ENCODE results near the gene ASS1. TPM values are rescaled to one million over a fixed set of nuclear protein-coding genes. Genes with fewer than 3 reads are reported as not detected.
A peak's percentile ranks its signal among the peaks of the same experiment; 100 is the strongest.

Gene ASS1
- total and polyA plus RNA-seq, 9 donors: 63.4 to 238 (median 87.0) TPM

GRCh38 chr9:130451509-130452388 lies 7.0 kb downstream of the ASS1 start:
- 14 to 16% (median 16%) methylated on average over 20 to 23 of the region's 23 CpGs for WGBS, 3 donors
- peak; percentile 95 to 99 (median 98) for DNase-seq
- Histone ChIP-seq H3K9me3 (no peaks in the 10 kb centered on the region), H3K27ac (peak overlapping the region; percentile 65), H3K4me3 (no peak overlapping the region), H3K36me3 (no peaks in the 10 kb centered on the region), H3K4me1 (ENCODE audit: insufficient read depth) (peaks cover 37% of the 10 kb centered on the region), H3K27me3 (no peaks in the 10 kb centered on the region)
- intact Hi-C loops (cut with DNase I): no loop called here
- no peak for TF ChIP-seq POLR2A (IDR thresholded peaks at IDR 0.05)
- TF ChIP-seq, protein P1, sequence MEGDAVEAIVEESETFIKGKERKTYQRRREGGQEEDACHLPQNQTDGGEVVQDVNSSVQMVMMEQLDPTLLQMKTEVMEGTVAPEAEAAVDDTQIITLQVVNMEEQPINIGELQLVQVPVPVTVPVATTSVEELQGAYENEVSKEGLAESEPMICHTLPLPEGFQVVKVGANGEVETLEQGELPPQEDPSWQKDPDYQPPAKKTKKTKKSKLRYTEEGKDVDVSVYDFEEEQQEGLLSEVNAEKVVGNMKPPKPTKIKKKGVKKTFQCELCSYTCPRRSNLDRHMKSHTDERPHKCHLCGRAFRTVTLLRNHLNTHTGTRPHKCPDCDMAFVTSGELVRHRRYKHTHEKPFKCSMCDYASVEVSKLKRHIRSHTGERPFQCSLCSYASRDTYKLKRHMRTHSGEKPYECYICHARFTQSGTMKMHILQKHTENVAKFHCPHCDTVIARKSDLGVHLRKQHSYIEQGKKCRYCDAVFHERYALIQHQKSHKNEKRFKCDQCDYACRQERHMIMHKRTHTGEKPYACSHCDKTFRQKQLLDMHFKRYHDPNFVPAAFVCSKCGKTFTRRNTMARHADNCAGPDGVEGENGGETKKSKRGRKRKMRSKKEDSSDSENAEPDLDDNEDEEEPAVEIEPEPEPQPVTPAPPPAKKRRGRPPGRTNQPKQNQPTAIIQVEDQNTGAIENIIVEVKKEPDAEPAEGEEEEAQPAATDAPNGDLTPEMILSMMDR (IDR thresholded peaks at IDR 0.05): peak in 2 of 3 donors; percentile 21 to 52

GRCh38 chr9:130452835-130453234 lies 8.1 kb downstream of the ASS1 start:
- intact Hi-C loops (cut with DNase I): no loop called here
- Histone ChIP-seq H3K27me3 (no peaks in the 10 kb centered on the region), H3K4me1 (ENCODE audit: insufficient read depth) (peaks cover 28% of the 10 kb centered on the region), H3K4me3 (no peak overlapping the region), H3K27ac (peak overlapping the region in 1 of 2 donors; percentile 25), H3K9me3 (no peaks in the 10 kb centered on the region), H3K36me3 (no peaks in the 10 kb centered on the region)
- DNase-seq: no peak
- 93 to 97% (median 97%) methylated on average over 4 of the region's 4 CpGs for WGBS, 3 donors
- TF ChIP-seq POLR2A (IDR thresholded peaks at IDR 0.05) (no peak), EP300 (IDR thresholded peaks at IDR 0.05) (no peak)
- TF ChIP-seq, protein P1 (IDR thresholded peaks at IDR 0.05): no peak

DNA sequence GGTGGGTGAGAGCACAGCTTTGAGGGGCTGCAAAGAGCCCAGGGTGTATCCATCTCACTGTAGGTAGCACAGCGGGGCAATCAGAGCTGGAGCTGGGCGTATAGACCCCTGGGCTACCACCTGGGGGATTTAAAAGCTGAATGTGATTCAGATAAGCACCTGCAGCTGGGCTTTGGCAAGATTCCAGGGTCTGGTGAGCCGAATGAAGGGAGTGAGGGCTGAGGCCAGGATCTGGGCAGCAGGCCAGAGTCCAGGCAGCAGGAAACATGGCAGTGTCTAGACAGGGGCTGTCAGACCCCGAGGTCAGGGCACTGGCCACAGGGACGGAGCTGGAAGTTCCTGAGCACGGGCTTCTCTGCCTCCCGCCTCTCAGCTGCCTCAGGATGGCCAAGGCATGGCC lies 8.7 kb downstream of the ASS1 start:
- no peaks in the 10 kb centered on the region for H3K9me3 ChIP-seq
- H3K4me3 ChIP-seq: no peak overlapping the region
- no peaks in the 10 kb centered on the region for H3K36me3 ChIP-seq
- peaks cover 27% of the 10 kb centered on the region for H3K4me1 ChIP-seq (ENCODE audit: insufficient read depth)
- 33 to 44% (median 36%) methylated on average over 7 of the region's 7 CpGs for WGBS, 3 donors
- TF ChIP-seq EP300 (IDR thresholded peaks at IDR 0.05): no peak
- TF ChIP-seq, protein P1 (IDR thresholded peaks at IDR 0.05): no peak
- TF ChIP-seq POLR2A (IDR thresholded peaks at IDR 0.05): no peak
- intact Hi-C loops (cut with DNase I): no loop called here
- H3K27me3 ChIP-seq: no peaks in the 10 kb centered on the region
- DNase-seq: peak; percentile 67 to 82 (median 72)
- peak overlapping the region in 1 of 2 donors; percentile 25 for H3K27ac ChIP-seq

- Histone ChIP-seq H3K4me3 (no peak overlapping the region), H3K9me3 (no peaks in the 10 kb centered on the region), H3K4me1 (ENCODE audit: insufficient read depth) (peaks cover 27% of the 10 kb centered on the region), H3K27ac (no peak overlapping the region), H3K27me3 (no peaks in the 10 kb centered on the region), H3K36me3 (no peaks in the 10 kb centered on the region)
- DNase-seq: no peak
- intact Hi-C loops (cut with DNase I): no loop called here
- TF ChIP-seq EP300 (IDR thresholded peaks at IDR 0.05) (no peak), POLR2A (IDR thresholded peaks at IDR 0.05) (no peak)
- TF ChIP-seq, protein P1 (IDR thresholded peaks at IDR 0.05): no peak
- WGBS, 3 donors: 93 to 96% (median 94%) methylated on average over 10 of the region's 10 CpGs
Observed at GRCh38 chr9:130454096-130454811, 9.5 kb downstream of the ASS1 start.
